ACHN (cell line): ENCODE data around the gene MCTP1.
A peak's percentile ranks its signal among the peaks of the same experiment; 100 is the strongest.
"Not testable (repeated sequence)": the region's sequence is repeated elsewhere in the genome, so short reads cannot be mapped to it uniquely, and the experiment has no call there.

Source experiments
- DNase-seq: peaks from one replicate; pipeline ENCODE4 v3.0.0-alpha.2; 2015
- in situ Hi-C: cut with HindIII; loops from 2 replicates; pipeline ENCODE4 v1.10.0; 2017; ENCODE audit warnings: low sequenced_read_pairs, low pct_ligation_motif_present, low pct_unique_long_range_greater_than_20kb

MCTP1 gene

GRCh38 chr5:94890907-94891306 is 394.0 kb downstream of the MCTP1 start:
- in situ Hi-C loops, result no loop called here
- no peak for DNase-seq

DNA sequence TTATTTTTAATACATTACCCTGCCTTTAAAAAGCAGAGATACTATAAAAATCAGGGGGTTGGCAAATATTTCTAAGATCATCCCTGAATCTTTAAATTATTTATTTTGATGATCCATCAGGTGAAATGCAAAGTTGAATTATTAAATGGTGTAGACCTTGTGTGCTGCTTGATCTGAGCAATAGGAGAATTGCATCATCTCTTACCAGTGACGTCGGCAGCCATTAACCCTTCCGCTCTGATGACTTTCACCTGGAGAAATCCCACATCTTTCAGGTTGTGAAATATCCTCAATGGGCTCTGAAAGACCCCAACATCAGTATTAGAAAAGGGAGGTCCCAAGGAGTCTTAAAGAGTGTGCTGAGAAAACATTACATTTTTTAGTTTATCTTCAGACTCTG is 396.2 kb downstream of the MCTP1 start:
- in situ Hi-C loops, result no loop called here
- DNase-seq, result no peak

- in situ Hi-C loops, result no loop called here
- DNase-seq, result no peak
These were observed 399.0 kb downstream of the MCTP1 start for GRCh38 chr5:94885931-94886330.

GRCh38 chr5:94884311-94884710 is 400.6 kb downstream of the MCTP1 start:
- in situ Hi-C loops, result no loop called here
- DNase-seq, result no peak

- in situ Hi-C loops, result no loop called here
- no peak for DNase-seq
These were observed 412.4 kb downstream of the MCTP1 start for GRCh38 chr5:94872526-94872925.

GRCh38 chr5:94870511-94871183 is 414.2 kb downstream of the MCTP1 start:
- in situ Hi-C loops, result no loop called here
- no peak for DNase-seq

DNA sequence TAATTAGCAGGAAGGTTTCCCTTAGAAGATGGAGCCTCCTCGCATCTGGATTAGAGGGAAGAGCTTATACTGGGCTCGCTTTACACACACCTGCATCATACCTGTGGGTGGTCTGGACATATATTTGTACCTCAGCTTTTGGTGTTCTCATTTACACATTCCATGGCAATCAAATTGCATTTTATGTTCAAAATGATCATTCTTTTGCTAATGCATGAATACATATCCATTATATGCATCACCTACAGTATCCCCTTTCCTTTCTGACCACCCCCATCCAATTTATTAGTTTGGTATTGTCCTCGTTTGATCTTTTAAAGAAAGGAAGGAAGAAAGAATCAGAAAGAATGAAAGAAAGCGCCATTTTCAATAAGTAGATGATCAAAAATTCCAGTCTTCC is 415.0 kb downstream of the MCTP1 start:
- in situ Hi-C loops, result no loop called here
- no peak for DNase-seq

DNA sequence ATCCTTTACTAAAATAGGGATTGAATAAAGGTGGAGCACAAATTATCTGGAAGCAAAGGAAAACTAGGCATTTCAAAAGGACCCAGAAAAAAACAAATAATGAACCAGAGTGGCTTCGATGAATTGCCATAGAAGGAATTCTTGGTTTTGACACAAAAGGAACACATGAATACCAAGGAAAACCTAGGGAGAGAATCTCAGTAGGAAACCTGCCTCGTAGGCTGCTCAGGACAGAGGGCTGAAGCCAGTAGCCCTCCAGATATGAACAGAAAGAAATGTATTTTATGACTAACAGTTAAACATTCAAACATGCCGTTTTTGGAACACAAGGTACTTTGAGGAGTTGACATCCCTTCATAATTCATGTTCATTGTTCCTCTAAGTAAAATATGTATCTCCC is 420.9 kb downstream of the MCTP1 start:
- no peak for DNase-seq
- in situ Hi-C loops, result no loop called here

- no peak for DNase-seq
- in situ Hi-C loops, result no loop called here
These were observed 427.8 kb downstream of the MCTP1 start for GRCh38 chr5:94857111-94857510.

DNA sequence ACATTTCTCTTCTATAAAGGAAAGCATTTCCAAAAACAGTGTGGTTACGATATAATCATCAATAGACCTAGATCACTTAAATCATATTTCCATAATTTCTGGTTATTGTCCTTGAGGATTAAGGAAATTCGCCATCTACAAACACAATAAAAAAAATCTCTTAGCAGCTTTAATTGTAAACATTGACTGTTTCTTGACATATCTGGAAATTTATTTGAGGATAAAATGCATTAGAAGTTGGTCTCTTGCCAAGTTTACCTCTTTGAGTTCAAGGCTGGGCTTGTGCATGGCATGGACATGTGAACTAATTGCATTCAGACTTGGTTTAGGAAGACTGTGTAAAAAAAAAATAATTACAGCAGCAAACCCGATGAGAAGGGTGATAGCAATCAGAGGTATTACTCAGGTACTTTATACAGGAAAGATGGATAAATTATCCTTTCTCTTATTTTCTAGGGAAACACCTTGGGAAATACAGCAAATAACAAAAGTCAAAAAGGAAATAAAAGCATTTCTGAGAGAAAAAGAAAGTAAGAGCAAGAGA is 428.6 kb downstream of the MCTP1 start:
- no peak for DNase-seq

DNA sequence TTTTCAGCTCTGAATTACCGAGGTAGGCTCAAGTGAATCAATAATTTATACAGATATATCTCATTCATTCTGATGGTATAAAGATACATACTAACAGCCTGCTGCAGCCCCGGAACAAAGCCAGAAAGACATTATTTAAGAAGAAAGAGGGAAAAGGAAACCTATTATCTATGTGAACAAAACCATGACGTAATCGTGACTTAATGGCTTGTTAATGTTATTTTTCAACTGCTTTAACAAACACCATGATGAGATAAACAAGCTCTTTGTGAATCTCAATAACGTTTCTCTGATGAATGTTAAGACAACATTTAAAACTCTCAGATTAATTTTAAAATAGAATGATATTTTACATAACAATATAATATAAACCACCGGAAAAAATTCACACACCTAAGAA is 429.4 kb downstream of the MCTP1 start:
- no peak for DNase-seq
- in situ Hi-C loops, result no loop called here

More for the DNA sequence above, 428.6 kb downstream of the MCTP1 start:
- in situ Hi-C loops, result no loop called here

DNA sequence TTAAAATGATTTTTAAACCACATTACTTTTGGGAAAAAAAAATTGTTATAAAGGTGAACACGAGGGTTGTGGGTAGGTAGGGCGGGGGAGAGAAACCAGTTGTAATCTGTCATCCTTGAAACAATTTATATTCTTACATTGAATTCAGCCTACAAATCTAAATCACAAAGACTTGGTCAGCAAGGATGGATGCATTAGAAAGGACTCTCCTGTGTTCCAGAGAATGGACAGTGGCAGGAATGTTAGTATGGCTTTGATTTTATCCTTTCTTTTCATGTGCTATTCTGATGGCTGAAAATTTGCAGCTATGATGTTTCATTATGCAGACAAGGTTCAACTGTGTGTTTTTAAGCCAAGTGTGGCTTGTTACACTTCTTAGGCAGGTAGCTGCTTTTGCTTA is 431.8 kb downstream of the MCTP1 start:
- DNase-seq, result no peak
- in situ Hi-C loops, result no loop called here

- in situ Hi-C loops, result no loop called here
- no peak for DNase-seq
These were observed 433.9 kb downstream of the MCTP1 start for GRCh38 chr5:94850960-94851359.

- in situ Hi-C loops, result no loop called here
These were observed 434.8 kb downstream of the MCTP1 start for GRCh38 chr5:94849821-94850736.

GRCh38 chr5:94849324-94849723 is 435.6 kb downstream of the MCTP1 start:
- no peak for DNase-seq
- in situ Hi-C loops, result no loop called here

More at GRCh38 chr5:94849821-94850736, 434.8 kb downstream of the MCTP1 start:
- DNase-seq, result peak; percentile 28

GRCh38 chr5:94847726-94848125 is 437.2 kb downstream of the MCTP1 start:
- in situ Hi-C loops, result no loop called here
- no peak for DNase-seq

GRCh38 chr5:94847019-94847418 is 437.9 kb downstream of the MCTP1 start:
- in situ Hi-C loops, result no loop called here

DNA sequence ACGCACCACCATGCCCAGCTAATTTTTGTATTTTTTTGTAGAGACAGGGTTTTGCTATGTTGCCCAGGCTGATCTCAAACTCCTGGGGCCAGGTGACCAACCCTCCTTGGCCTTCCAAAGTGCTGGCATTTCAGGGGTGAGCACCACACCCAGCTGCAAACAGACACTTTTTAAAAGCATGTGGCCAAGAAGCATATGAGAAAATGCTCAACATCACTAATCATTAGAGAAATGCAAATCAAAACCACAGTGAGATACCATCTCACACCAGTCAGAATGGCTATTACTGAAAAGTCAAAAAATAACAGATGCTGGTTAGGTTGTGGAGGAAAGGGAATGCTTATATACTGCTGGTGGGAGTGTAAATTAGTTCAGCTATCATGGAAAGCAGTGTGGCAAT is 439.2 kb downstream of the MCTP1 start:
- DNase-seq, in situ Hi-C loops: not testable (repeated sequence)

More at GRCh38 chr5:94847019-94847418, 437.9 kb downstream of the MCTP1 start:
- no peak for DNase-seq

DNA sequence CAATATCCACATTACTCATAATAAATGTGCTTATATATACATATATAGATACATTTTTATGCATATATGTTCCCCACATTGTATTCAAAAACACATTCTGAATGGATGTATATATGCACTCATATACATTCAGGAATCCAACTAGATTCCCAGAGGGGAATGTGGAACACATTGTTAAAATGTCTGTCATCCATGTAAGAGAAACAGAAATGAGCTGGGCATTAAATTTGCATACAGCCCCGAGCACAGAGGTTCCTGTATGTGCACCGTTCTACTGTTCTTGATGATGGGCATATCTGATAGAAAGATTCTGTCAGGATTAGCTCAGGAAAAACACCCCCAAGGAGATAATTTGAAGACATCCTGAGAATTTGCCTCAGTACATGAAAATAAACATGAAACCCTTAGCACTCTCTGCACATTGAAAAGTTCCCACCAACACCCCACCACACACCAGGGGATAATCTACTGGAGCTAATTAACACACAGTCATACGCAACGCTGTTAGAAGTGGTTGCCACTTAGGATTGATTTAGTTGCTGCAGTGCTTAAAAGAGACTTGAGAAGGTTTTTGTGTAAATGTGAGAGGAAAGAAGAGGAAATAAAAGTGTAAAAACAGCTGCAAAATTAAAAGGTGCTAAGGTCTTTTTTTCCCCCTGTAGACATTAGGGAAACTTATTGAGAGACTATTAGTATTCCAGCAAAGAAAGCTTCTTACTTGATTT is 443.1 kb downstream of the MCTP1 start:
- DNase-seq, result no peak
- in situ Hi-C loops, result no loop called here
